H1 (cell line): ENCODE data around the gene LENG1. TPM values are rescaled to one million over a fixed set of nuclear protein-coding genes. Genes with fewer than 3 reads are reported as not detected.
A peak's percentile ranks its signal among the peaks of the same experiment; 100 is the strongest.

Source experiments
- ASH2L ChIP-seq: fragments of 200-600, 300-600 bp; sonication (generic); IDR thresholded peaks from one replicate; pipeline ENCODE4 v1.7.1; 2017; ENCODE audit warnings: low read length
- BCL11A ChIP-seq, 2 experiments: IDR thresholded peaks; one replicate each; pipeline ENCODE4 v1.6.1; 2011; ENCODE audit warnings: low read depth in 2 of 2, low read length in 2 of 2, mild to moderate bottlenecking in 2 of 2
- CBX8 ChIP-seq: fragments of 300-800, 300-1000 bp; sonication (generic); IDR thresholded peaks from 2 replicates; pipeline ENCODE4 v1.7.1; 2016; ENCODE audit warnings: low read depth, low read length, borderline replicate concordance
- CEBPB ChIP-seq: IDR thresholded peaks from 2 replicates; pipeline ENCODE4 v1.6.1; 2012; ENCODE audit warnings: low read depth, low read length
- CHD2 ChIP-seq: IDR thresholded peaks from 2 replicates; pipeline ENCODE4 v1.6.1; 2012; ENCODE audit warnings: low read length, improper control_type of control experiment
- EP300 ChIP-seq, 2 experiments: IDR thresholded peaks; 1 replicate in 1 of 2; 2 replicates in 1 of 2; pipeline ENCODE4 v1.6.1; 2011 to 2012; ENCODE audit warnings: low read depth in 2 of 2, low read length in 2 of 2, mild to moderate bottlenecking in 2 of 2, borderline replicate concordance in 1 of 2, inconsistent platforms in 1 of 2, moderate library complexity in 1 of 2
- FOSL1 ChIP-seq: IDR thresholded peaks from 2 replicates; pipeline ENCODE4 v1.6.1; 2011; ENCODE audit warnings: mild to moderate bottlenecking, low read depth, low read length, moderate library complexity; ENCODE audit not compliant: insufficient read depth
- HDAC2 ChIP-seq, 2 experiments: fragments of 300-600 bp in 1 of 2; sonication (generic) in 1 of 2; IDR thresholded peaks; 2 replicates each; pipeline ENCODE4 v1.6.1; 2011 to 2012; ENCODE audit warnings: low read depth in 2 of 2, low read length in 2 of 2, mild to moderate bottlenecking in 2 of 2, moderate library complexity in 2 of 2, borderline replicate concordance in 1 of 2, inconsistent platforms in 1 of 2
- HDAC6 ChIP-seq: IDR thresholded peaks from one replicate; pipeline ENCODE4 v1.7.1; 2012; ENCODE audit warnings: low read depth, mild to moderate bottlenecking, inconsistent platforms, low read length, moderate library complexity
- KDM1A ChIP-seq: fragments of 200-600, 300-600 bp; sonication (generic); IDR thresholded peaks from 2 replicates; pipeline ENCODE4 v1.7.1; 2016; ENCODE audit warnings: mild to moderate bottlenecking, low read length, borderline replicate concordance
- KDM4A ChIP-seq: IDR thresholded peaks from one replicate; pipeline ENCODE4 v1.7.1; 2012; ENCODE audit warnings: low read depth, mild to moderate bottlenecking, moderate library complexity, low read length, inconsistent platforms; ENCODE audit not compliant: severe bottlenecking
- KDM5A ChIP-seq: fragments of 200-600 bp; IDR thresholded peaks from 2 replicates; pipeline ENCODE4 v1.7.1; 2012; ENCODE audit warnings: mild to moderate bottlenecking, low read length, inconsistent platforms, mixed read lengths
- NANOG ChIP-seq: IDR thresholded peaks from 2 replicates; pipeline ENCODE4 v1.6.1; 2011; ENCODE audit warnings: low read length, low read depth, mild to moderate bottlenecking, inconsistent platforms; ENCODE audit not compliant: insufficient read depth, poor library complexity, severe bottlenecking
- NRF1 ChIP-seq: IDR thresholded peaks from 2 replicates; pipeline ENCODE4 v1.6.1; 2011; ENCODE audit warnings: mild to moderate bottlenecking, low read depth, low read length, improper control_type of control experiment
- PHF8 ChIP-seq: fragments of 200-600 bp; sonication (generic); conservative IDR thresholded peaks from 2 replicates; pipeline ENCODE4 v1.7.1; 2012; ENCODE audit warnings: low read depth, mild to moderate bottlenecking, inconsistent platforms, low read length, moderate library complexity
- POLR2AphosphoS5 ChIP-seq: IDR thresholded peaks from 2 replicates; pipeline ENCODE4 v1.6.1; 2011; ENCODE audit warnings: low read depth, low read length
- RFX5 ChIP-seq: IDR thresholded peaks from 2 replicates; pipeline ENCODE4 v1.6.1; 2011; ENCODE audit warnings: low read depth, low read length, improper control_type of control experiment, borderline replicate concordance
- RXRA ChIP-seq: IDR thresholded peaks from 2 replicates; pipeline ENCODE4 v1.6.1; 2011; ENCODE audit warnings: low read depth, mild to moderate bottlenecking, low read length, moderate library complexity; ENCODE audit not compliant: insufficient read depth
- SIN3A ChIP-seq, 2 experiments: IDR thresholded peaks in 1 of 2; conservative IDR thresholded peaks in 1 of 2; 2 replicates each; pipeline ENCODE4 v1.6.1; 2011 to 2012; ENCODE audit warnings: low read length in 2 of 2, improper control_type of control experiment in 1 of 2, low read depth in 1 of 2, mild to moderate bottlenecking in 1 of 2
- SRF ChIP-seq: IDR thresholded peaks from 2 replicates; pipeline ENCODE4 v1.6.1; 2011; ENCODE audit warnings: mild to moderate bottlenecking, low read depth, low read length, moderate library complexity
- SUZ12 ChIP-seq: fragments of 200-600 bp; sonication (generic); IDR thresholded peaks from 2 replicates; pipeline ENCODE4 v1.6.1; 2012; ENCODE audit warnings: mild to moderate bottlenecking, inconsistent platforms, low read length, moderate library complexity, mixed read lengths
- TBP ChIP-seq: IDR thresholded peaks from 2 replicates; pipeline ENCODE4 v1.6.1; 2011; ENCODE audit warnings: low read depth, low read length, improper control_type of control experiment
- YY1 ChIP-seq: IDR thresholded peaks from 2 replicates; pipeline ENCODE4 v1.6.1; 2011; ENCODE audit warnings: low read depth, mild to moderate bottlenecking, low read length
- polyA plus RNA-seq, 7 experiments: library from polyadenylated mRNA; depleted of rRNA in 3 of 7; stranded (reverse) in 5 of 7; unstranded in 2 of 7; fragments of >200 nt in 5 of 7; fragments of 200-250 nt in 2 of 7; gene quantifications; 1 replicate in 5 of 7; 2 replicates in 1 of 7; 4 replicates in 1 of 7; pipeline versions ENCODE4 v1.2.1 to v1.2.3, GENCODE V29; 2011 to 2013; ENCODE audit warnings: missing spikeins in 2 of 7, mixed read lengths in 2 of 7
- total RNA-seq: library from RNA; stranded (reverse); fragmentation: NEBNext Ultra II Directional; extraction: Animal tissue kit (Norgen Biotek cat#: 25700); gene quantifications from 2 replicates; pipeline ENCODE4 v1.2.1, GENCODE V29; 2021

LENG1 gene
- total and polyA plus RNA-seq, 2 of the 8 experiments (the other 6 are each of a cell fraction or from before 2014, with no cell fraction given): 1.2 to 4.4 TPM

GRCh38 chr19:54115109-54116063 lies 44.1 kb downstream of the LENG1 start, which contains the start of the genes PRPF31 and TFPT (continued):
- TF ChIP-seq ASH2L (peak; percentile 94), NANOG (peak; percentile 42), KDM4A (peak; percentile 100), KDM5A (peak; percentile 99), SIN3A (conservative IDR thresholded peaks at IDR 0.05 in 1 of 2, IDR thresholded peaks at IDR 0.05 in 1 of 2; ENCODE audit: low read depth in 1 of 2, low read length in 2 of 2) (peak; percentile 91 to 95; a peak in 3 of 4 replicates), RXRA (no peak), TBP (peak; percentile 94), BCL11A (IDR thresholded peaks at IDR 0.05; ENCODE audit: low read depth in 2 of 2, low read length in 2 of 2) (no peak), RFX5 (no peak), SRF (peak; percentile 90), CBX8 (no peak), FOSL1 (no peak), KDM1A (no peak), HDAC6 (no peak), CHD2 (peak; percentile 61), YY1 (peak; percentile 64), EP300 (IDR thresholded peaks at IDR 0.05; ENCODE audit: borderline replicate concordance in 1 of 2, low read depth in 2 of 2, low read length in 2 of 2) (0 out of 3 replicates have a peak, but pooled peaks of 1 of the 2 experiments have one; percentile 53), POLR2AphosphoS5 (peak; percentile 95), HDAC2 (IDR thresholded peaks at IDR 0.05; ENCODE audit: borderline replicate concordance in 1 of 2, low read depth in 2 of 2, low read length in 2 of 2) (peak; percentile 67 to 68; a peak in 1 of 4 replicates), CEBPB (no peak), SUZ12 (no peak), NRF1 (no peak), PHF8 (peak; percentile 73)
